ENCODE data around the gene NECTIN4. TPM values are rescaled to one million over a fixed set of nuclear protein-coding genes. Genes with fewer than 3 reads are reported as not detected.

Gene NECTIN4
- polyA plus RNA-seq, 1 of the 3 experiments (the other 2 are of a cell fraction): 0.59 TPM

- Histone ChIP-seq H3F3A (replicated peaks; ENCODE audit: insufficient read depth) (peaks cover 5% of the 10 kb centered on the region), H3K4me3 (ENCODE audit: low read depth in 2 of 2, low read length in 1 of 2) (peak overlapping the region; percentile 69 to 75), H4K20me1 (ENCODE audit: insufficient read depth) (no peaks in the 10 kb centered on the region), H3K4me1 (ENCODE audit: control insufficient read depth in 1 of 2, insufficient read depth in 2 of 2, low read depth in 1 of 2, low read length in 1 of 2) (peaks cover 0 to 7% of the 10 kb centered on the region in 2 experiments; a peak in 2 of 4 replicates), H3K79me2 (ENCODE audit: insufficient read depth) (peaks cover 22% of the 10 kb centered on the region), H3K4me2 (peak overlapping the region; percentile 90), H3K9ac (peak overlapping the region; percentile 76), H2AFZ (ENCODE audit: low read depth) (peak overlapping the region; percentile 80), H3K9me3 (no peaks in the 10 kb centered on the region), H3K27me3 (ENCODE audit: insufficient read depth) (no peaks in the 10 kb centered on the region), H3K9me2 (no peaks in the 10 kb centered on the region), H3K27ac (ENCODE audit: low read depth in 2 of 2, low read length in 1 of 2) (peak overlapping the region; percentile 93 to 99), H3K36me3 (replicated peaks in 1 of 2; ENCODE audit: control insufficient read depth in 1 of 2, insufficient read depth in 2 of 2, low read length in 1 of 2) (peaks cover 19 to 33% of the 10 kb centered on the region in 2 experiments)
- ChIA-PET CTCF (interaction anchor here (3.2 kb wide), 1 partner anchor 52 kb away, joined by 26 read pairs; no protein-coding TSS in a partner anchor), POLR2A (interaction anchor here (1.4 to 3.2 kb wide), 2 partner anchors 73 to 109 kb away, joined by 3 to 12 read pairs; partner anchors contain the start of genes NIT1, PFDN2 and UFC1)
- no peak for DNase-seq
- TF ChIP-seq POLR2AphosphoS5 (IDR thresholded peaks at IDR 0.05; ENCODE audit: low read depth, low read length) (no peak), YY1 (IDR thresholded peaks at IDR 0.05; ENCODE audit: low read depth) (no peak)
- TF ChIP-seq, protein P1, sequence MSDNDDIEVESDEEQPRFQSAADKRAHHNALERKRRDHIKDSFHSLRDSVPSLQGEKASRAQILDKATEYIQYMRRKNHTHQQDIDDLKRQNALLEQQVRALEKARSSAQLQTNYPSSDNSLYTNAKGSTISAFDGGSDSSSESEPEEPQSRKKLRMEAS (IDR thresholded peaks at IDR 0.05; ENCODE audit: low read depth): no peak
Observed at GRCh38 chr1:161044535-161044907, 44.8 kb downstream of the NECTIN4 start.

- CTCF ChIA-PET: interaction anchor here (0.6 to 6.9 kb wide), 6 partner anchors 8 to 641 kb away, joined by 3 to 43 read pairs (median 6); partner anchors contain the start of gene KLHDC9
Observed at GRCh38 chr1:161039546-161039945, 49.8 kb downstream of the NECTIN4 start.

More at GRCh38 chr1:161039546-161039945, 49.8 kb downstream of the NECTIN4 start:
- TF ChIP-seq, protein P2, sequence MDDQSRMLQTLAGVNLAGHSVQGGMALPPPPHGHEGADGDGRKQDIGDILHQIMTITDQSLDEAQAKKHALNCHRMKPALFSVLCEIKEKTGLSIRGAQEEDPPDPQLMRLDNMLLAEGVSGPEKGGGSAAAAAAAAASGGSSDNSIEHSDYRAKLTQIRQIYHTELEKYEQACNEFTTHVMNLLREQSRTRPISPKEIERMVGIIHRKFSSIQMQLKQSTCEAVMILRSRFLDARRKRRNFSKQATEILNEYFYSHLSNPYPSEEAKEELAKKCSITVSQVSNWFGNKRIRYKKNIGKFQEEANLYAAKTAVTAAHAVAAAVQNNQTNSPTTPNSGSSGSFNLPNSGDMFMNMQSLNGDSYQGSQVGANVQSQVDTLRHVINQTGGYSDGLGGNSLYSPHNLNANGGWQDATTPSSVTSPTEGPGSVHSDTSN (IDR thresholded peaks at IDR 0.05): no peak
- TF ChIP-seq YY1 (IDR thresholded peaks at IDR 0.05; ENCODE audit: low read depth) (no peak), CHD2 (IDR thresholded peaks at IDR 0.05; ENCODE audit: low read length, partially characterized antibody) (no peak), MXI1 (IDR thresholded peaks at IDR 0.05; ENCODE audit: low read depth, low read length) (no peak), FOXJ3 (CRISPR knock-in tag; IDR thresholded peaks at IDR 0.05) (no peak), RAD21 (IDR thresholded peaks at IDR 0.05; ENCODE audit: low read length) (no peak), GATA2 (CRISPR knock-in tag; IDR thresholded peaks at IDR 0.05) (no peak), NFIC (IDR thresholded peaks at IDR 0.05; ENCODE audit: borderline replicate concordance) (no peak), RXRA (IDR thresholded peaks at IDR 0.05; ENCODE audit: borderline replicate concordance, low read depth) (no peak), EZH2phosphoT487 (IDR thresholded peaks at IDR 0.05; ENCODE audit: borderline replicate concordance, low read depth) (no peak), ELF1 (IDR thresholded peaks at IDR 0.05) (no peak), TCF12 (IDR thresholded peaks at IDR 0.05) (no peak), NRF1 (IDR thresholded peaks at IDR 0.05; ENCODE audit: low read depth, low read length) (no peak), CTCF (IDR thresholded peaks at IDR 0.05) (no peak), GABPA (IDR thresholded peaks at IDR 0.05; ENCODE audit: low read depth) (no peak), ZBTB33 (IDR thresholded peaks at IDR 0.05; ENCODE audit: borderline replicate concordance, low read depth) (no peak), FOSL2 (IDR thresholded peaks at IDR 0.05; ENCODE audit: borderline replicate concordance, low read depth) (no peak), SMC3 (IDR thresholded peaks at IDR 0.05; ENCODE audit: low read depth, low read length) (no peak), SIN3A (IDR thresholded peaks at IDR 0.05; ENCODE audit: borderline replicate concordance, low read depth, low read length) (no peak)
- TF ChIP-seq, protein P3, sequence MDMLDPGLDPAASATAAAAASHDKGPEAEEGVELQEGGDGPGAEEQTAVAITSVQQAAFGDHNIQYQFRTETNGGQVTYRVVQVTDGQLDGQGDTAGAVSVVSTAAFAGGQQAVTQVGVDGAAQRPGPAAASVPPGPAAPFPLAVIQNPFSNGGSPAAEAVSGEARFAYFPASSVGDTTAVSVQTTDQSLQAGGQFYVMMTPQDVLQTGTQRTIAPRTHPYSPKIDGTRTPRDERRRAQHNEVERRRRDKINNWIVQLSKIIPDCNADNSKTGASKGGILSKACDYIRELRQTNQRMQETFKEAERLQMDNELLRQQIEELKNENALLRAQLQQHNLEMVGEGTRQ (IDR thresholded peaks at IDR 0.05; ENCODE audit: borderline replicate concordance, low read depth, low read length): no peak
- H2AFZ ChIP-seq (ENCODE audit: low read depth): no peak overlapping the region
- H3K4me3 ChIP-seq (ENCODE audit: low read depth in 2 of 2, low read length in 1 of 2): no peak overlapping the region
- H3K4me1 ChIP-seq (ENCODE audit: control insufficient read depth in 1 of 2, insufficient read depth in 2 of 2, low read depth in 1 of 2, low read length in 1 of 2): peaks cover 0 to 8% of the 10 kb centered on the region in 2 experiments; a peak in 2 of 4 replicates
- WGBS (ENCODE audit: low lambda C conversion rate): 85% methylated on average over 4 of the region's 5 CpGs
- no peaks in the 10 kb centered on the region for H3K9me3 ChIP-seq
- DNase-seq: no peak
- H3F3A ChIP-seq (replicated peaks; ENCODE audit: insufficient read depth): peaks cover under 1% of the 10 kb centered on the region
- H3K36me3 ChIP-seq (replicated peaks in 1 of 2; ENCODE audit: control insufficient read depth in 1 of 2, insufficient read depth in 2 of 2, low read length in 1 of 2): peaks cover 19 to 36% of the 10 kb centered on the region in 2 experiments
- H3K79me2 ChIP-seq (ENCODE audit: insufficient read depth): peaks cover 21% of the 10 kb centered on the region
- no peaks in the 10 kb centered on the region for H4K20me1 ChIP-seq (ENCODE audit: insufficient read depth)
- H3K9ac ChIP-seq: no peak overlapping the region
- H3K27me3 ChIP-seq (ENCODE audit: insufficient read depth): no peaks in the 10 kb centered on the region
- H3K27ac ChIP-seq (ENCODE audit: low read depth in 2 of 2, low read length in 1 of 2): no peak overlapping the region
- H3K4me2 ChIP-seq: no peak overlapping the region
- H3K9me2 ChIP-seq: no peaks in the 10 kb centered on the region
- POLR2A ChIA-PET: no interaction called here

All from SK-N-SH (cell line).